GM12878 (cell line): ENCODE measurements around the gene OR5K3.

Experiments
- CEBPZ ChIP-seq: fragments of 150-350 bp; IDR thresholded peaks from 2 replicates; pipeline ENCODE4 v1.6.1; 2016; ENCODE audit warnings: low read depth, low read length
- CHD1 ChIP-seq: IDR thresholded peaks from 2 replicates; pipeline ENCODE4 v1.6.1; 2012; ENCODE audit warnings: low read depth, low read length, improper control_type of control experiment
- EP300 ChIP-seq, 2 experiments: fragments of 150-350 bp in 1 of 2; IDR thresholded peaks; 2 replicates each; pipeline ENCODE4 v1.6.1; 2011 to 2012; ENCODE audit warnings: low read depth in 2 of 2, low read length in 2 of 2, borderline replicate concordance in 1 of 2, improper control_type of control experiment in 1 of 2, inconsistent platforms in 1 of 2; ENCODE audit not compliant: control insufficient read depth in 1 of 2
- FOXM1 ChIP-seq: IDR thresholded peaks from 2 replicates; pipeline ENCODE4 v1.6.1; 2012; ENCODE audit warnings: low read depth, mild to moderate bottlenecking, inconsistent platforms, low read length, moderate library complexity
- NR2C2 ChIP-seq: IDR thresholded peaks from 2 replicates; pipeline ENCODE4 v1.6.1; 2011; ENCODE audit warnings: borderline replicate concordance, low read depth; ENCODE audit not compliant: control insufficient read depth, insufficient read length
- RAD21 ChIP-seq: IDR thresholded peaks from 2 replicates; pipeline ENCODE4 v1.6.1; 2011; ENCODE audit warnings: mild to moderate bottlenecking, low read depth, low read length, moderate library complexity; ENCODE audit not compliant: insufficient read depth
- RELA ChIP-seq: fragments of 450-650 bp; IDR thresholded peaks from 2 replicates; pipeline ENCODE4 v1.8.0; 2014; ENCODE audit warnings: borderline replicate concordance; ENCODE audit not compliant: partially characterized antibody
- REST ChIP-seq: IDR thresholded peaks from 2 replicates; pipeline ENCODE4 v1.6.1; 2012; ENCODE audit warnings: mild to moderate bottlenecking, low read depth, low read length
- SUZ12 ChIP-seq: fragments of 200-600 bp; sonication (generic); IDR thresholded peaks from one replicate; pipeline ENCODE4 v1.6.1; 2018; ENCODE audit warnings: antibody characterized with exemption, mild to moderate bottlenecking; ENCODE audit not compliant: unreplicated experiment
- TF ChIP-seq, protein P1 (sequence below), 3 experiments: IDR thresholded peaks in 2 of 3; conservative IDR thresholded peaks in 1 of 3; 2 replicates each; pipeline ENCODE4 v1.5.1; 2011; ENCODE audit warnings: low read depth in 3 of 3, low read length in 3 of 3, mild to moderate bottlenecking in 3 of 3, control low read depth in 2 of 3, moderate library complexity in 2 of 3, inconsistent platforms in 1 of 3, mixed read lengths in 1 of 3; ENCODE audit not compliant: control insufficient read depth in 2 of 3, insufficient read depth in 1 of 3; ENCODE audit errors: extremely low read depth in 1 of 3

DNA sequence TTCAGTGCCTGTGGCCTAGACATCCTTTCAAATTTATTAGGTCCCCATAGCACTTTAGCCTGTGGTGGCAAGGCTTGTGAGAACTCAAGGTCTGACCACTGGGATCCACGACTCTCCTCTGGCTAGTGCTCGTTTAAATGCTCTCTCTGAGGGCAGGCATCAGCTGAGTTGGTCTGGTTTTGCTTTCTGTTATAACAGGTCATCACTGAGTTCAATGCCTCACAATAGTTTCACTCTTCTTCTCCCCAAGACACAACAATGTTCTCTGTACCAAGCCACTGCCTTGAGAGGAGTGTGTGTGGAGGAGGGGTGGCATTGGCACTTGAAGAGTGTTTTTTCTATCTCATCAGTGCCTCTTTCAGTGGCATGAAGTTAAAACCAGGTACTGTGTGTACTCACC is 29.2 kb upstream of the OR5K3 start:
- TF ChIP-seq RAD21 (no peak), CHD1 (no peak), RELA (no peak), SUZ12 (no peak), EP300 (IDR thresholded peaks at IDR 0.05; ENCODE audit: borderline replicate concordance in 1 of 2, control insufficient read depth in 1 of 2, low read depth in 2 of 2, low read length in 2 of 2) (no peak), REST (no peak), CEBPZ (no peak), NR2C2 (no peak), FOXM1 (no peak)
- TF ChIP-seq, protein P1, sequence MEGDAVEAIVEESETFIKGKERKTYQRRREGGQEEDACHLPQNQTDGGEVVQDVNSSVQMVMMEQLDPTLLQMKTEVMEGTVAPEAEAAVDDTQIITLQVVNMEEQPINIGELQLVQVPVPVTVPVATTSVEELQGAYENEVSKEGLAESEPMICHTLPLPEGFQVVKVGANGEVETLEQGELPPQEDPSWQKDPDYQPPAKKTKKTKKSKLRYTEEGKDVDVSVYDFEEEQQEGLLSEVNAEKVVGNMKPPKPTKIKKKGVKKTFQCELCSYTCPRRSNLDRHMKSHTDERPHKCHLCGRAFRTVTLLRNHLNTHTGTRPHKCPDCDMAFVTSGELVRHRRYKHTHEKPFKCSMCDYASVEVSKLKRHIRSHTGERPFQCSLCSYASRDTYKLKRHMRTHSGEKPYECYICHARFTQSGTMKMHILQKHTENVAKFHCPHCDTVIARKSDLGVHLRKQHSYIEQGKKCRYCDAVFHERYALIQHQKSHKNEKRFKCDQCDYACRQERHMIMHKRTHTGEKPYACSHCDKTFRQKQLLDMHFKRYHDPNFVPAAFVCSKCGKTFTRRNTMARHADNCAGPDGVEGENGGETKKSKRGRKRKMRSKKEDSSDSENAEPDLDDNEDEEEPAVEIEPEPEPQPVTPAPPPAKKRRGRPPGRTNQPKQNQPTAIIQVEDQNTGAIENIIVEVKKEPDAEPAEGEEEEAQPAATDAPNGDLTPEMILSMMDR (IDR thresholded peaks at IDR 0.05 in 2 of 3, conservative IDR thresholded peaks at IDR 0.05 in 1 of 3; ENCODE audit: control insufficient read depth in 2 of 3, extremely low read depth in 1 of 3, insufficient read depth in 1 of 3, low read depth in 3 of 3, low read length in 3 of 3) = no peak
